GM21723 (cell line): ENCODE results near the gene SNX32.
A peak's percentile ranks its signal among the peaks of the same experiment; 100 is the strongest.

Experiments used
- ATAC-seq: cut with Tn5 transposase; IDR thresholded peaks from one replicate; pipeline ENCODE4 v1.9.1; 2021; ENCODE audit warnings: mild to moderate bottlenecking, moderate library complexity; ENCODE audit not compliant: unreplicated experiment

Gene SNX32

GRCh38 chr11:65897020-65897471 is 63.3 kb downstream of the SNX32 start:
- no peak for ATAC-seq

- no peak for ATAC-seq
Measured at GRCh38 chr11:65898656-65899355, 65.0 kb downstream of the SNX32 start.

GRCh38 chr11:65899356-65900124 is 65.8 kb downstream of the SNX32 start:
- no peak for ATAC-seq

GRCh38 chr11:65900125-65900898 is 66.5 kb downstream of the SNX32 start, which contains the start of gene FOSL1:
Gene FOSL1, minus strand, starts transcription at chr11:65900388. Its CDS starts 49 bp downstream, at chr11:65900339.
- peak; percentile 70 for ATAC-seq

GRCh38 chr11:65900899-65901180 is 67.1 kb downstream of the SNX32 start:
- no peak for ATAC-seq

GRCh38 chr11:65903068-65903481 is 69.3 kb downstream of the SNX32 start:
- no peak for ATAC-seq
